OCI-LY3 (cell line): ENCODE data around the gene UQCRC1.

ENCODE experiments used
- H2AFZ ChIP-seq: fragments of 200-600, 300-600 bp; shearing (Covaris generic); 2 replicates; pipeline ENCODE4 v1.6.0; 2014; ENCODE audit warnings: antibody characterized with exemption, low read depth, low read length
- H3K27ac ChIP-seq: fragments of 200-600, 300-600 bp; sonication (generic); 2 replicates; pipeline ENCODE4 v1.5.1; 2014; ENCODE audit warnings: mild to moderate bottlenecking, low read length, moderate library complexity, mixed read lengths
- H3K27me3 ChIP-seq: fragments of 200-600, 300-600 bp; sonication (generic); 2 replicates; pipeline ENCODE4 v1.6.1; 2014; ENCODE audit warnings: low read depth, low read length, mixed read lengths
- H3K36me3 ChIP-seq: fragments of 200-600, 300-600 bp; sonication (generic); replicated peaks from 2 replicates; pipeline ENCODE3; 2014; ENCODE audit warnings: low read depth, low read length, mixed read lengths
- H3K4me1 ChIP-seq: fragments of 300-600, 200-600 bp; sonication (generic); 2 replicates; pipeline ENCODE4 v1.6.1; 2014; ENCODE audit warnings: low read length, mixed read lengths
- H3K4me2 ChIP-seq: fragments of 200-600, 300-600 bp; sonication (generic); 2 replicates; pipeline ENCODE4 v1.6.1; 2014; ENCODE audit warnings: low read length, mixed read lengths
- H3K4me3 ChIP-seq: fragments of 300-600, 200-600 bp; sonication (generic); 2 replicates; pipeline ENCODE4 v1.5.1; 2014; ENCODE audit warnings: antibody characterized with exemption, mild to moderate bottlenecking, low read length, moderate library complexity
- H3K79me2 ChIP-seq: fragments of 300-600, 200-600 bp; shearing (Covaris generic); 2 replicates; pipeline ENCODE4 v1.6.1; 2014; ENCODE audit warnings: mild to moderate bottlenecking, low read length, mixed read lengths
- H3K9ac ChIP-seq: fragments of 300-600, 200-600 bp; shearing (Covaris generic); 2 replicates; pipeline ENCODE4 v1.6.0; 2014; ENCODE audit warnings: mild to moderate bottlenecking, low read length, moderate library complexity
- H3K9me3 ChIP-seq: fragments of 200-600, 300-600 bp; shearing (Covaris generic); 2 replicates; pipeline ENCODE4 v1.6.1; 2014; ENCODE audit warnings: low read length, mixed read lengths; ENCODE audit not compliant: insufficient read depth
- H4K20me1 ChIP-seq: fragments of 200-600, 300-600 bp; sonication (generic); 2 replicates; pipeline ENCODE4 v1.6.1; 2016; ENCODE audit warnings: low read length, mixed read lengths; ENCODE audit not compliant: insufficient read depth
- EZH2phosphoT487 ChIP-seq: fragments of 200-600 bp; shearing (Covaris generic); IDR thresholded peaks from 2 replicates; pipeline ENCODE4 v1.6.1; 2018; ENCODE audit warnings: antibody characterized with exemption, mixed run types, low read depth
- TF ChIP-seq, protein P1 (sequence below): fragments of 200-600, 300-600 bp; sonication (generic); IDR thresholded peaks from 2 replicates; pipeline ENCODE4 v1.5.1; 2014; ENCODE audit warnings: antibody characterized with exemption, low read length, low read depth

Gene UQCRC1

GRCh38 chr3:48635222-48636021 lies 26.0 kb upstream of the UQCRC1 start, which contains the start of gene SLC26A6:
SLC26A6 (minus strand) TSS chr3:48635461; CDS start chr3:48635393, 68 bp downstream.
- peak within 1 kb of the TSS; percentile 89 for H3K4me3 ChIP-seq
- H2AFZ ChIP-seq: peak within 1 kb of the TSS; percentile 55; the same call in 1 of the 2 replicates
- H3K4me1 ChIP-seq: peaks cover 14% of the 10 kb centered on the region
- H3K79me2 ChIP-seq: 0 out of 2 replicates have a peak, but pooled peaks cover 4% of the 10 kb centered on the region
- peak within 1 kb of the TSS; percentile 30; the same call in 1 of the 2 replicates for H3K27ac ChIP-seq
- H3K36me3 ChIP-seq: peaks cover 8% of the 10 kb centered on the region
- H3K9me3 ChIP-seq: no peaks in the 10 kb centered on the region
- H3K4me2 ChIP-seq: peak within 1 kb of the TSS; percentile 80
- H3K9ac ChIP-seq: peak within 1 kb of the TSS; percentile 83
- H4K20me1 ChIP-seq: peaks cover 9% of the 10 kb centered on the region; the same call in 1 of the 2 replicates
- no peaks in the 10 kb centered on the region for H3K27me3 ChIP-seq
- no peak for TF ChIP-seq EZH2phosphoT487
- TF ChIP-seq, protein P1, sequence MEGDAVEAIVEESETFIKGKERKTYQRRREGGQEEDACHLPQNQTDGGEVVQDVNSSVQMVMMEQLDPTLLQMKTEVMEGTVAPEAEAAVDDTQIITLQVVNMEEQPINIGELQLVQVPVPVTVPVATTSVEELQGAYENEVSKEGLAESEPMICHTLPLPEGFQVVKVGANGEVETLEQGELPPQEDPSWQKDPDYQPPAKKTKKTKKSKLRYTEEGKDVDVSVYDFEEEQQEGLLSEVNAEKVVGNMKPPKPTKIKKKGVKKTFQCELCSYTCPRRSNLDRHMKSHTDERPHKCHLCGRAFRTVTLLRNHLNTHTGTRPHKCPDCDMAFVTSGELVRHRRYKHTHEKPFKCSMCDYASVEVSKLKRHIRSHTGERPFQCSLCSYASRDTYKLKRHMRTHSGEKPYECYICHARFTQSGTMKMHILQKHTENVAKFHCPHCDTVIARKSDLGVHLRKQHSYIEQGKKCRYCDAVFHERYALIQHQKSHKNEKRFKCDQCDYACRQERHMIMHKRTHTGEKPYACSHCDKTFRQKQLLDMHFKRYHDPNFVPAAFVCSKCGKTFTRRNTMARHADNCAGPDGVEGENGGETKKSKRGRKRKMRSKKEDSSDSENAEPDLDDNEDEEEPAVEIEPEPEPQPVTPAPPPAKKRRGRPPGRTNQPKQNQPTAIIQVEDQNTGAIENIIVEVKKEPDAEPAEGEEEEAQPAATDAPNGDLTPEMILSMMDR: peak; percentile 81

DNA sequence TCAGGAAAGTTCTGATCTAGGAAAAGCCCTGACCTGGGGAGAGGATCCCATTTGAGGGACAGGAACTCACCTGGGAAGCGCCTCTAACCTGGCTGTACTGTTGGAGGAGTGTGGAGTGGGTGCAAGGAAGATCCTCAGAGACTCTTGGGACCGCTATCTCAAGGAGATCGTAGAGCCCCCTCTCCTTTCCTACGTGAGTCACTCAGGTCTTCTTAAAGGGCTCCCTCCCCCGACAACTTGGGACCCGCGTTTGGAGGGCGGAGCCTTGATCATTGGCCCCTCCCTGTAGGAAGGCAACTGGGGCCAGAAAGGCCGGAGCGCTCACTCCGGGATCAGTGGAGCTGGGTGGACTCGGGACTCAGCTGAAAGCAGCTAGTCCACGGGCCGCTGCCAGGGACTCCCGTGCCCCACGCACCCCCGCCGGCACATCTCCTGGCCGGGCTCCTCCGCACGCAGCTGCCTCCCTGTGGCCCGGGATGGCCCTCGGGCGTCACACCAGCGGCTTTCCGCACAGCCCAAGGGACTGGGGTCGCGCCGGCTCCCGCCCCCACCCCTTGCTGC lies 25.3 kb upstream of the UQCRC1 start:
- peak overlapping the region; percentile 83 for H3K9ac ChIP-seq
- no peaks in the 10 kb centered on the region for H3K9me3 ChIP-seq
- peak overlapping the region; percentile 89 for H3K4me3 ChIP-seq
- H3K27me3 ChIP-seq: no peaks in the 10 kb centered on the region
- H4K20me1 ChIP-seq: peaks cover 9% of the 10 kb centered on the region; the same call in 1 of the 2 replicates
- H3K4me2 ChIP-seq: peak overlapping the region; percentile 80
- no peak for TF ChIP-seq EZH2phosphoT487
- TF ChIP-seq, protein P1: no peak
- H3K36me3 ChIP-seq: peaks cover 15% of the 10 kb centered on the region
- H3K4me1 ChIP-seq: peaks cover 14% of the 10 kb centered on the region
- peak overlapping the region; percentile 24; the same call in 1 of the 2 replicates for H2AFZ ChIP-seq
- peak overlapping the region; percentile 16; the same call in 1 of the 2 replicates for H3K27ac ChIP-seq
- 0 out of 2 replicates have a peak, but pooled peaks cover 4% of the 10 kb centered on the region for H3K79me2 ChIP-seq

DNA sequence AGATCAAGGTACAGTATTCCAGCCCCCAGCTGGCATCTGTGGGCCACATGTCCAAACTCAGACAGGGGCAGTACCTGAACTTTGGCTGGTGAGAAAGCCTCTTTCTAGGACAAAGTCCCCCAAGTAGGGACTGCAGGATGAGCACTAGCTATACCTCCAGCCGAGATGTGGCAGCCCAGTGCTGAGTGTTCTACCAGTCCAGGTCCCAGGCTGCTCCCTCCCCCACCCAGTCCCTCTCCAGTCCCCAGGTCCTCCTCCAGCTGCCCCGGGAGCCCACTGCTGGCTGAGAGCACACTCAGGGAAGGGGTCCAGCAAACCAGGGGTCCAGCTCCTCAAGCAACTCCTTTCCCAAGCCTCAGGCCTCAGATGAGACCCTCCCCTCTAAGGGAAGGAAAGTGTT lies 24.3 kb upstream of the UQCRC1 start:
- Histone ChIP-seq H3K9ac (no peak overlapping the region), H2AFZ (no peak overlapping the region), H3K4me2 (peak overlapping the region; percentile 80), H3K36me3 (peaks cover 18% of the 10 kb centered on the region), H3K27me3 (no peaks in the 10 kb centered on the region), H3K4me3 (no peak overlapping the region), H3K79me2 (0 out of 2 replicates have a peak, but pooled peaks cover 4% of the 10 kb centered on the region), H3K9me3 (no peaks in the 10 kb centered on the region), H4K20me1 (peaks cover 9% of the 10 kb centered on the region; the same call in 1 of the 2 replicates), H3K27ac (no peak overlapping the region), H3K4me1 (peaks cover 14% of the 10 kb centered on the region)
- TF ChIP-seq EZH2phosphoT487: no peak
- TF ChIP-seq, protein P1: no peak

DNA sequence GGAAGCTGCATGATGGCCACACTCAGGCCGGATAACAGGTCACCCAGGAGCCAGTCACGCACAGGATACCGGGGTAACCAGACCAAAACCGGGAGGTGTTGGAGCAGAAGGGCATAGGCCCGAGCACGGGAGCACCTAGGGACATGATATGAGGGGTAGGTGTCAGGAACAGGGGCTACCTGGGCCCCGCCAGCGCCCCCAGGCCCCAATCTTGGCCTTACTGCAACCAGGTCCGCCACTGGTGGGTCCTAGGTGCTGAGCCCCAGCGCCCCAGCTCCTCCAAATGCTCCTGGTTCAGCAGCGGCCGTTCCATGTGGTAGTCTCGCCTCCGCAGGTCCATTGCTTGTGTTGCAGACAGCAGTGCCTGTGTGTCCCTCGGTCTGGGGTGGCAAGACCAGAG lies 23.8 kb upstream of the UQCRC1 start:
- no peaks in the 10 kb centered on the region for H3K27me3 ChIP-seq
- H3K36me3 ChIP-seq: peaks cover 18% of the 10 kb centered on the region
- H3K4me2 ChIP-seq: no peak overlapping the region
- H4K20me1 ChIP-seq: peaks cover 9% of the 10 kb centered on the region; the same call in 1 of the 2 replicates
- no peak for TF ChIP-seq EZH2phosphoT487
- TF ChIP-seq, protein P1: no peak
- 0 out of 2 replicates have a peak, but pooled peaks cover 4% of the 10 kb centered on the region for H3K79me2 ChIP-seq
- no peak overlapping the region for H2AFZ ChIP-seq
- H3K27ac ChIP-seq: no peak overlapping the region
- H3K4me3 ChIP-seq: no peak overlapping the region
- H3K9me3 ChIP-seq: no peaks in the 10 kb centered on the region
- H3K4me1 ChIP-seq: peaks cover 14% of the 10 kb centered on the region
- no peak overlapping the region for H3K9ac ChIP-seq
